K562 (cell line): ENCODE data around the gene RNF17. TPM values are rescaled to one million over a fixed set of nuclear protein-coding genes. Genes with fewer than 3 reads are reported as not detected.

Experiments used
- ARID3A ChIP-seq: IDR thresholded peaks from 2 replicates; pipeline ENCODE4 v1.6.1; 2012; ENCODE audit warnings: low read depth, low read length, improper control_type of control experiment, borderline replicate concordance
- CEBPB ChIP-seq: fragments of 450-650 bp; IDR thresholded peaks from 2 replicates; pipeline ENCODE4 v1.6.1; 2016; ENCODE audit warnings: missing genetic modification characterization, missing compliant biosample characterization
- CHCHD3 ChIP-seq: fragments of 250-450 bp; sonication (Bioruptor Pico); IDR thresholded peaks from 2 replicates; pipeline ENCODE4 v2.1.2; 2022; ENCODE audit warnings: mild to moderate bottlenecking
- CREB3 ChIP-seq: fragments of 450-650 bp; conservative IDR thresholded peaks from 2 replicates; pipeline ENCODE4 v1.6.1; 2016; ENCODE audit warnings: missing genetic modification characterization, low read depth, mild to moderate bottlenecking, missing compliant biosample characterization, moderate library complexity
- CSDE1 ChIP-seq, 2 experiments: fragments of 450-650 bp; IDR thresholded peaks; 2 replicates each; pipeline ENCODE4 v1.6.1; 2016; ENCODE audit warnings: mild to moderate bottlenecking in 1 of 2
- E4F1 ChIP-seq: fragments of 250-450 bp; sonication (Bioruptor Pico); IDR thresholded peaks from 2 replicates; pipeline ENCODE4 v1.5.0; 2021; ENCODE audit warnings: mild to moderate bottlenecking, borderline replicate concordance
- ELF2 ChIP-seq: fragments of 250-450 bp; sonication (Bioruptor Pico); IDR thresholded peaks from 2 replicates; pipeline ENCODE4 v1.5.0; 2021; ENCODE audit warnings: mild to moderate bottlenecking
- ERF ChIP-seq: fragments of 450-650 bp; formaldehyde crosslinking; IDR thresholded peaks from 2 replicates; pipeline ENCODE4 v1.4.0; 2020; ENCODE audit warnings: mild to moderate bottlenecking, mixed read lengths
- KLF10 ChIP-seq: fragments of 250-450 bp; sonication (Bioruptor Pico); IDR thresholded peaks from 2 replicates; pipeline ENCODE4 v1.6.1; 2021; ENCODE audit warnings: matching md5 sums
- PTBP1 ChIP-seq: fragments of 200-400 bp; formaldehyde crosslinking; IDR thresholded peaks from 2 replicates; pipeline ENCODE4 v1.6.1; 2017; ENCODE audit warnings: low read depth, low read length
- PYGO2 ChIP-seq: fragments of 450-650 bp; IDR thresholded peaks from 2 replicates; pipeline ENCODE4 v1.6.1; 2016; ENCODE audit warnings: mild to moderate bottlenecking, missing genetic modification characterization, moderate library complexity, missing compliant biosample characterization
- U2AF2 ChIP-seq: fragments of 200-400 bp; formaldehyde crosslinking; optimal IDR thresholded peaks from 2 replicates; pipeline ENCODE3; 2017; ENCODE audit warnings: low read depth, mild to moderate bottlenecking, low read length
- ZNF3 ChIP-seq: fragments of 250-450 bp; sonication (Bioruptor Pico); IDR thresholded peaks from 2 replicates; pipeline ENCODE4 v1.5.0; 2021; ENCODE audit warnings: mild to moderate bottlenecking, moderate library complexity
- polyA plus RNA-seq, 8 experiments: library from polyadenylated mRNA; depleted of rRNA in 4 of 8; stranded (reverse) in 5 of 8; unstranded in 3 of 8; fragments of >200 nt; fragmentation: Nextera tagmentation in 2 of 8; fragmentation: Illumina TruSeq in 1 of 8; extraction: Ambion mirVana in 2 of 8; extraction: Trizol in 1 of 8; gene quantifications; 2 replicates each; pipeline versions ENCODE4 v1.2.1 to v1.2.3, GENCODE V29; 2011 to 2014; ENCODE audit warnings: inconsistent platforms in 1 of 8, missing spikeins in 1 of 8
- total RNA-seq, 7 experiments: library from RNA; depleted of rRNA in 6 of 7; stranded (reverse); fragments of >200 nt in 6 of 7; fragmentation: Illumina TruSeq in 2 of 7; extraction: Trizol in 2 of 7; gene quantifications; 2 replicates each; pipeline versions ENCODE4 v1.2.1 to v1.2.3, GENCODE V29; 2011 to 2021; ENCODE audit warnings: low replicate concordance in 1 of 7
- TF ChIP-seq, protein P1 (sequence below): fragments of 200-400 bp; formaldehyde crosslinking; IDR thresholded peaks from 2 replicates; pipeline ENCODE4 v1.6.1; 2017; ENCODE audit warnings: mild to moderate bottlenecking, low read depth, low read length, moderate library complexity
- TF ChIP-seq, protein P2 (sequence below): sonication (generic); formaldehyde crosslinking; IDR thresholded peaks from 2 replicates; pipeline ENCODE4 v1.8.0; 2022; ENCODE audit warnings: mild to moderate bottlenecking, missing genetic modification reagents
- TF ChIP-seq, protein P3 (sequence below): fragments of 450-650 bp; IDR thresholded peaks from 2 replicates; pipeline ENCODE4 v1.6.1; 2016; ENCODE audit warnings: borderline replicate concordance

RNF17 gene
- total and polyA plus RNA-seq, 9 of the 15 experiments (the other 6 are each of a cell fraction or from before 2014, with no cell fraction given), result 0.11 to 0.90 (median 0.58) TPM

DNA sequence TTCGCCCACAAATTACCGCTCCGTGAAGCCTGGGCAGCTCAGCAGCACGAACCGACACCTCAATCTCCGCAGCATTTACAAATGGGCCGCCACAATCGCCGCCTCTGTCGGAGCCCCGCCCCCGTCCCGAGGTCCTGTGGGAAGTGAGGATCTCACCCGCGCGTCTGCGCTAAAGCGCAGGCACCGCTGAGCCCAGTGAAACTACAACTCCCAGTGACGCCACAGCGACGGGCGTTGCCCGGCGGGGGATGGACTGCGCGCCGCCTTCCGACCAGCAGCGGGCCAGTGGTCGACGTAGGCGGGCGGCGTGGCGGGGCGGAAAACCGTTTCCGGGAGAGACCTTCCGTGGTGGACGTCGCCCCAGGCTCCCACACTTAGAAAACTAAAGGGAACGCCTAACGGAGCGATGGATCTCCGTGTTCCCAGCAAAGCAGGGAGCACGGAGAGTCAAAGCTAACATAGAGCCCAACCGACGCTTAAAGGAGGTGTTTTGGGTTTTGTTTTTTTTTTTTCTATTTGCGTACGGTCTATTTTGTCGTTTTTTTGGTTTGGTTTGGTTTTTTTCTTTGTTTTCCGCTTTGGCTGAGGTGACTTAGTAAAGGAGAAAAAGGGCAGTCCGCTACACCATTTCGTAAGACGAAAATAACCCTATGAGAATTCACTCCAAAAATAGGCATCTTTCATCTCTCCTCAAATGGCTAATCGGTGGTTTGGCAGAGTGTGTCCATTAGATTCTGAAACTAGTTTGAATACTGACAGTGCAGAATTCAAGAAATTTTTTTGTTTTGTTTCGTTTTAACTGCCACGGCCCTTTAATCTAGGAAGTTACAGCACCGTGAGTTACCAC, 159.0 kb downstream of the RNF17 start (continued):
- TF ChIP-seq, protein P1, sequence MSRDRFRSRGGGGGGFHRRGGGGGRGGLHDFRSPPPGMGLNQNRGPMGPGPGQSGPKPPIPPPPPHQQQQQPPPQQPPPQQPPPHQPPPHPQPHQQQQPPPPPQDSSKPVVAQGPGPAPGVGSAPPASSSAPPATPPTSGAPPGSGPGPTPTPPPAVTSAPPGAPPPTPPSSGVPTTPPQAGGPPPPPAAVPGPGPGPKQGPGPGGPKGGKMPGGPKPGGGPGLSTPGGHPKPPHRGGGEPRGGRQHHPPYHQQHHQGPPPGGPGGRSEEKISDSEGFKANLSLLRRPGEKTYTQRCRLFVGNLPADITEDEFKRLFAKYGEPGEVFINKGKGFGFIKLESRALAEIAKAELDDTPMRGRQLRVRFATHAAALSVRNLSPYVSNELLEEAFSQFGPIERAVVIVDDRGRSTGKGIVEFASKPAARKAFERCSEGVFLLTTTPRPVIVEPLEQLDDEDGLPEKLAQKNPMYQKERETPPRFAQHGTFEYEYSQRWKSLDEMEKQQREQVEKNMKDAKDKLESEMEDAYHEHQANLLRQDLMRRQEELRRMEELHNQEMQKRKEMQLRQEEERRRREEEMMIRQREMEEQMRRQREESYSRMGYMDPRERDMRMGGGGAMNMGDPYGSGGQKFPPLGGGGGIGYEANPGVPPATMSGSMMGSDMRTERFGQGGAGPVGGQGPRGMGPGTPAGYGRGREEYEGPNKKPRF, result no peak
- TF ChIP-seq, protein P2, sequence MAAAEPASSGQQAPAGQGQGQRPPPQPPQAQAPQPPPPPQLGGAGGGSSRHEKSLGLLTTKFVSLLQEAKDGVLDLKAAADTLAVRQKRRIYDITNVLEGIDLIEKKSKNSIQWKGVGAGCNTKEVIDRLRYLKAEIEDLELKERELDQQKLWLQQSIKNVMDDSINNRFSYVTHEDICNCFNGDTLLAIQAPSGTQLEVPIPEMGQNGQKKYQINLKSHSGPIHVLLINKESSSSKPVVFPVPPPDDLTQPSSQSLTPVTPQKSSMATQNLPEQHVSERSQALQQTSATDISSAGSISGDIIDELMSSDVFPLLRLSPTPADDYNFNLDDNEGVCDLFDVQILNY (CRISPR knock-in tag), result no peak
- TF ChIP-seq PTBP1 (no peak), ARID3A (no peak), CSDE1 (IDR thresholded peaks at IDR 0.05) (no peak), CEBPB (tag) (peak; percentile 64), U2AF2 (no peak), ERF (no peak), E4F1 (CRISPR knock-in tag) (no peak), CHCHD3 (no peak), ELF2 (CRISPR knock-in tag) (no peak), CREB3 (tag) (no peak), KLF10 (CRISPR knock-in tag) (no peak), ZNF3 (no peak), PYGO2 (tag) (no peak)
- TF ChIP-seq, protein P3, sequence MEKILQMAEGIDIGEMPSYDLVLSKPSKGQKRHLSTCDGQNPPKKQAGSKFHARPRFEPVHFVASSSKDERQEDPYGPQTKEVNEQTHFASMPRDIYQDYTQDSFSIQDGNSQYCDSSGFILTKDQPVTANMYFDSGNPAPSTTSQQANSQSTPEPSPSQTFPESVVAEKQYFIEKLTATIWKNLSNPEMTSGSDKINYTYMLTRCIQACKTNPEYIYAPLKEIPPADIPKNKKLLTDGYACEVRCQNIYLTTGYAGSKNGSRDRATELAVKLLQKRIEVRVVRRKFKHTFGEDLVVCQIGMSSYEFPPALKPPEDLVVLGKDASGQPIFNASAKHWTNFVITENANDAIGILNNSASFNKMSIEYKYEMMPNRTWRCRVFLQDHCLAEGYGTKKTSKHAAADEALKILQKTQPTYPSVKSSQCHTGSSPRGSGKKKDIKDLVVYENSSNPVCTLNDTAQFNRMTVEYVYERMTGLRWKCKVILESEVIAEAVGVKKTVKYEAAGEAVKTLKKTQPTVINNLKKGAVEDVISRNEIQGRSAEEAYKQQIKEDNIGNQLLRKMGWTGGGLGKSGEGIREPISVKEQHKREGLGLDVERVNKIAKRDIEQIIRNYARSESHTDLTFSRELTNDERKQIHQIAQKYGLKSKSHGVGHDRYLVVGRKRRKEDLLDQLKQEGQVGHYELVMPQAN, result no peak; the same call in 1 of the 2 replicates
